ENCODE measurements around the gene CD6. TPM values are rescaled to one million over a fixed set of nuclear protein-coding genes. Genes with fewer than 3 reads are reported as not detected.

Gene CD6
- total RNA-seq, 4 donors from 2014 or later, result 0.26 to 2.0 (median 0.91) TPM; not detected in 1

DNA sequence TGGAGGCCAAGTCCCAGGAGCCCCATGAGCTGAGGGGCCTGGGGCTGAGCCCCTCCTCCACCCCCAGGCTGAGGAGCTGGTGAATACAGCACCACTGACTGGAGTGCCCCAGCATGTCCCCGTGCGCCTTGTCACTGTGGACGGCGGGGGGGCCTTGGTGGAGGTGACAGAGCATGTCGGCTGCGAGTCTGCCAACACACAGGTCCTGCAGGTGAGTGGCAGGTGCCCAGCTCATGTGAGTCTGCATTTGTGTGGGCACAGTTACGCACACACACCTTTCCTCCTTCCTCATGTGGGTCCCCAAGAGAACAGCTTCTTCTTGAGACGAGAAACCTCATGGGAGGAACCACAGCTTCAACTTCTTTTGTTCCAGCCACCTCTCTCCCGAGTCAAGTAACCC lies 39.6 kb upstream of the CD6 start:
- no peaks in the 10 kb centered on the region for H3K4me1 ChIP-seq
- no peaks in the 10 kb centered on the region for H3K36me3 ChIP-seq
- TF ChIP-seq, protein P1, sequence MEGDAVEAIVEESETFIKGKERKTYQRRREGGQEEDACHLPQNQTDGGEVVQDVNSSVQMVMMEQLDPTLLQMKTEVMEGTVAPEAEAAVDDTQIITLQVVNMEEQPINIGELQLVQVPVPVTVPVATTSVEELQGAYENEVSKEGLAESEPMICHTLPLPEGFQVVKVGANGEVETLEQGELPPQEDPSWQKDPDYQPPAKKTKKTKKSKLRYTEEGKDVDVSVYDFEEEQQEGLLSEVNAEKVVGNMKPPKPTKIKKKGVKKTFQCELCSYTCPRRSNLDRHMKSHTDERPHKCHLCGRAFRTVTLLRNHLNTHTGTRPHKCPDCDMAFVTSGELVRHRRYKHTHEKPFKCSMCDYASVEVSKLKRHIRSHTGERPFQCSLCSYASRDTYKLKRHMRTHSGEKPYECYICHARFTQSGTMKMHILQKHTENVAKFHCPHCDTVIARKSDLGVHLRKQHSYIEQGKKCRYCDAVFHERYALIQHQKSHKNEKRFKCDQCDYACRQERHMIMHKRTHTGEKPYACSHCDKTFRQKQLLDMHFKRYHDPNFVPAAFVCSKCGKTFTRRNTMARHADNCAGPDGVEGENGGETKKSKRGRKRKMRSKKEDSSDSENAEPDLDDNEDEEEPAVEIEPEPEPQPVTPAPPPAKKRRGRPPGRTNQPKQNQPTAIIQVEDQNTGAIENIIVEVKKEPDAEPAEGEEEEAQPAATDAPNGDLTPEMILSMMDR (IDR thresholded peaks at IDR 0.05), result no peak
- DNase-seq, result no peak
- H3K27ac ChIP-seq, result no peak overlapping the region
- no peak overlapping the region for H3K4me3 ChIP-seq
- intact Hi-C loops (cut with DNase I; ENCODE audit: low total_unique reads), result no loop called here
- H3K9me3 ChIP-seq, result no peaks in the 10 kb centered on the region
- H3K27me3 ChIP-seq, result no peaks in the 10 kb centered on the region

DNA sequence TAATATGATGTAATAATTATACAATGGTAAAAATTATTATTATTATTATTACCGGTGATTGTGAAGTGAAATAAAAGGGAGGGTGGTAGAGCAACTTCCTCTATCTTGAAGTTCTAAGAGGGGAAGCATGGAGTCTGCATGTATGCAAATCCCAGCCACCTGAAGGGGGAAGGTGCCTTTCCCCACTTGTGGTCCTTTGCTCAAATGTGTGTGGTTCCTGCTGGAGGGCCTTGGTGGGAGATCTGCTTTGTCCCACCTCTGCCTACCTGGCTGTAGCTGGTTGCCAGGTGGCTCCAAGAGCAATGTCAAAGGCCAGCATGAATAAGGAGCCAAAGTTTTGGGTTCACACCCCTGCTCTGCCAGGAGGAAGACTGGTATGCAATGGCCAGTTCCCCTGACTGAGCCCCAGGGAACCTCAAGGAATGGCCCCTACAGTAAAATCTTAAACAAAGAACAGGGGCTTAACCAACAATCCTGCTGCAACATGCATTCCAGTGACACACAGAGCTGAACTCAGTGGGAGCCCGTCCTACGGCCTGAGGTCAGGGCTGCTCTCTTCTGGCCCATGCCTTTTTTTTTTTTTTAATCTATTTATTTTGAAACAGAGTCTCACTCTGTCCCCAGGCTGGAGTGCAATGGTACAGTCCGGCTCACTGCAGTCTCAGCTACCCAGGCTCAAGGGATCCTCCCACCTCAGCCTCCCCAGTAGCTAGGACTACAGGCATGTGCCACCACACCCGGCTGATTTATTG lies 38.7 kb upstream of the CD6 start:
- intact Hi-C loops (cut with DNase I; ENCODE audit: low total_unique reads), result no loop called here
- no peaks in the 10 kb centered on the region for H3K9me3 ChIP-seq

DNA sequence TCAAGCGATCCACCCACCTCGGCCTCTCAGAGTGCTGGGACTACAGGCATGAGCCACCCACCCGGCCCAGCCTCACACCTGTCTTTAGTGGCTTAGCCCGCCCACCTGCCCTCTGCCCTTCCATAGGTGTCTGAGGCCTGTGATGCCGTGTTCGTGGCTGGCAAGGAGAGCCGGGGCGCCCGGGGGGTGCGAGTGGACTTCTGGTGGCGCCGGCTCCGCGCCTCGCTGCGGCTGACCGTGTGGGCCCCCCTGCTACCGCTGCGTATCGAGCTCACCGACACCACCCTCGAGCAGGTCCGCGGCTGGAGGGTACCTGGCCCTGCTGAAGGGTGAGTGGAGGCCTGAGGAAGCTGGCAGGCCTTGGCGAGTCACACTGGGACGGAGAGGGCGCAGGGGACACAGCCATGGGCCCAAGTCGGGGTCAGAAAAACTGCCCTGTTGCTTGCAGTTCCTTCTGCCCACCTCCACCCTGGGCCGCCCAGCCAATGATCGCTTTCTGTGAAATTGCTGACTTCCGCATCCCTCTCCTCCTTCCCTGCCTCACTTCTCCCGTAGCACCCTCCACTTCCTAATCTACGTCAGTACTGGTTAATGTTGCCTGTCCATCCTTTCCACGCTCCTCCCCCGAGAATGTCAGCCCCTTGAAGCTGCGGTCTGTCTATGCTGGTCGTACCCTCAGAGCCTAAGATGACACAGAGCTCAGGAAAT lies 37.9 kb upstream of the CD6 start:
- DNase-seq, result no peak
- H3K27ac ChIP-seq, result no peak overlapping the region
- intact Hi-C loops (cut with DNase I; ENCODE audit: low total_unique reads), result no loop called here
- H3K27me3 ChIP-seq, result no peaks in the 10 kb centered on the region
- no peaks in the 10 kb centered on the region for H3K36me3 ChIP-seq
- TF ChIP-seq, protein P1 (IDR thresholded peaks at IDR 0.05), result no peak
- TF ChIP-seq POLR2A (IDR thresholded peaks at IDR 0.05), result no peak
- H3K4me1 ChIP-seq, result no peaks in the 10 kb centered on the region
- H3K4me3 ChIP-seq, result no peak overlapping the region
- no peaks in the 10 kb centered on the region for H3K9me3 ChIP-seq

More for the DNA sequence above, 38.7 kb upstream of the CD6 start:
- Histone ChIP-seq H3K36me3 (no peaks in the 10 kb centered on the region), H3K27me3 (no peaks in the 10 kb centered on the region), H3K27ac (no peak overlapping the region), H3K4me3 (no peak overlapping the region), H3K4me1 (no peaks in the 10 kb centered on the region)
- DNase-seq, result no peak
- TF ChIP-seq, protein P1 (IDR thresholded peaks at IDR 0.05), result no peak
- no peak for TF ChIP-seq POLR2A (IDR thresholded peaks at IDR 0.05)

DNA sequence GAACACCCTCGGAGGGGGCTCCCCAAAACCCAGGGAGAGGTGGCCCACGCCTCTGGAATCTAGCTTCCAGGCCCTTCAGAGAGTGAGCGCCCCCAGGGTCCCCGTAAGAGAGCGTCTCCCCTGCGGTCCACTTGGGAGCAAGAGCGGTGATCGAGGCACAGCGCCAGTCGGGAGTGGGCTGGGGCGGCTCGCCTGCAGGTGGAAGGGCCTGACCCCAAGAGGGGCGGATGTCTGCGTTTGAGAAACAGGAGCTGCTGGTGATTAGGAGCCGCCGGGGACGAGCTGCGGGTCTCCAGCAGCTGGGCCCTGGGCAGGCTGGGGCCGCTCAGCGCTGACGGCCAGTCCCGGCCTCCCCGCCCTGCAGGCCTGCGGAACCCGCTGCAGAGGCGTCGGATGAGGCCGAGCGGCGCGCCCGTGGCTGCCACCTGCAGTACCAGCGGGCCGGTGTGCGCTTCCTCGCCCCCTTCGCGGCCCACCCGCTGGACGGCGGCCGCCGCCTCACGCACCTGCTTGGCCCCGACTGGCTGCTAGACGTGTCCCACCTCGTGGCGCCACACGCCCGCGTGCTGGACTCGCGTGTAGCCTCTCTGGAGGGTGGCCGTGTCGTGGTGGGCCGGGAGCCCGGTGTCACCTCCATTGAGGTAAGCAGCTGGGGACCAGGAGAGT lies 37.2 kb upstream of the CD6 start:
- Histone ChIP-seq H3K4me1 (no peaks in the 10 kb centered on the region), H3K27me3 (no peaks in the 10 kb centered on the region), H3K4me3 (no peak overlapping the region), H3K27ac (no peak overlapping the region), H3K36me3 (no peaks in the 10 kb centered on the region), H3K9me3 (no peaks in the 10 kb centered on the region)
- no peak for TF ChIP-seq POLR2A (IDR thresholded peaks at IDR 0.05)
- TF ChIP-seq, protein P1 (IDR thresholded peaks at IDR 0.05), result no peak
- DNase-seq, result no peak
- intact Hi-C loops (cut with DNase I; ENCODE audit: low total_unique reads), result no loop called here
